ENCODE data around the gene GLIS1.

GLIS1 gene

GRCh38 chr1:53660666-53661065 is 78.3 kb downstream of the GLIS1 start:
- no peak for TF ChIP-seq CTCF (IDR thresholded peaks at IDR 0.05; ENCODE audit: low read depth, low read length)
- H3K4me3 ChIP-seq (ENCODE audit: low read depth, low read length) = no peak overlapping the region

DNA sequence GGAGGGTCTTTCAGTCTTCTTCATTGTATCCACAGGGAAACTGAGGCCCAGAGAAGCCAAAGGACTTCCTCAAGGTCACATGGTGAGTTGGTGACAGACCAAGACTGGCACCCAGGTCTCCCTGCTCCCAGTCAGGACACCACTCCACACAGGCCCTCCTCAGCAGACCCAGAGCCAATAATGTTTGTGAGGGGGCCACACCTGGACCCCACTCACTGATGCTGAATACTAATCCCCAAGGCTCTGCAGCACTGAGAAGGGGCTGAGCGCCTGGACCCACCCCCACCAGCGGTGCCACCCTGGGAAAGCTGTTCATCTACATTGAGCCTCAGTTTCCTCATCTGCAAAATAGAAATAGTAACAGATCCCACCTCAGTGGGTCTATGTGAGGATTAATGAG is 79.5 kb downstream of the GLIS1 start:
- TF ChIP-seq CTCF (IDR thresholded peaks at IDR 0.05; ENCODE audit: low read depth, low read length) = no peak
- no peak overlapping the region for H3K4me3 ChIP-seq (ENCODE audit: low read depth, low read length)

DNA sequence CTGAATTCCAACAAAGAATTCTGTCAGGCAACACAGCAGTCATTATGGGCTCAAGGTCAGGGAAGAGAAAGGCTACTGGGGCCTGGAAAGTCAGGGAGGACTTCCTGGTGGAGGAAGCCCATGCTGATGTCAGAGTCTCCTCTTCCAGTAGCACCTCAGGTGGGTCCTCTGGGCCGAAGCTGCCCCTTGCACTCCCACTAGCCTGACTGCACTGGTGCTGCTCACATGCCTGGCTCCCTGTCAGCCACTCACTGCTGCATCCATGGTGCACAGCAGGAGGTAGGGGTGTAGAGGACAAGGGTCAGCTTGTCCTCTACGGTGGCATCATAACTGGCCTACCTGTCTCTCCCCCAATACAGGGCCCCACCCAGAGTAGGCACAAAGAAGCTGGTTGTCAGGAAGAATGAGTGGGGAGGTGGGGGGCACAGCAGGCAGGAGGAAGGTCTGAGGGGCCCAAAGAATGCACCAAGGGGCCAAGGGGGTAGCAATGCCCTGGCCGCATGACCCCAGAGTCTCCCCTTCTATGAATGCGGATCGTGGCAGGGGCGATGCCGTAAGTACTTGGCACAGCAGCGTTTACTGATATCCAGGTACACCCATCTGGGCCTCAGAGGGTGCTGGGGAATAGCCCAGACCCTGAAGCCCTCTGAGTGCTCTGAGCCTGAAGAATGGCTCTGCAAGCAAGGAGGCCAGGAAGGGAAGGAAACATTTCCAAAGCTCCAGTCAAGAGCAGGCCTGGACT is 80.3 kb downstream of the GLIS1 start:
- H3K4me3 ChIP-seq (ENCODE audit: low read depth, low read length) = no peak overlapping the region
- TF ChIP-seq CTCF (IDR thresholded peaks at IDR 0.05; ENCODE audit: low read depth, low read length) = no peak

DNA sequence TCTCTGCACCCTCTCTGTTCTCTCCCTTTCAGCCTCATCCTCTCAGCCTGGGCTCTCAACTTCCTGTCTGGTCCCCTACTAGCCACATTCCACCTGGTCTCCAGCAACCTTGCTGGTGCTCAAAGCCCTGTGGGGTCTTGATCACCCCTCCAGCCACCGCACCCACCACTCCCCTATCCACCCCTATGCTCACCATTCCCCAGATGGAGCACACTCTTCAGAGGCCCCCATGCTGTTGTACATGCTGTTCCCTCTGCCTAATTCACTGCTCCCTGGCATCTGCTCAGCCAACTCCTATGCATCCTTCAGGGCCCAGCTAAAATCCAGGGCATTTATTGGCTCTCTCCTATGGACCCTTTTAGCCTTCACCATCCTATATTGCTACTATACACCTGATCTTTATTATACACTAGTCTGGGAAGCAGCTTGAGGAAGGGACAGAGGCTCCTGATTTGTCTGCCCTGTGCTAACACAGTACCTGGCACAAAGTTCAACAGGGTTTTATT is 81.0 kb downstream of the GLIS1 start:
- H3K4me3 ChIP-seq (ENCODE audit: low read depth, low read length) = no peak overlapping the region
- TF ChIP-seq CTCF (IDR thresholded peaks at IDR 0.05; ENCODE audit: low read depth, low read length) = no peak

GRCh38 chr1:53657531-53657805 is 81.5 kb downstream of the GLIS1 start:
- TF ChIP-seq CTCF (IDR thresholded peaks at IDR 0.05; ENCODE audit: low read depth, low read length) = no peak
- no peak overlapping the region for H3K4me3 ChIP-seq (ENCODE audit: low read depth, low read length)

GRCh38 chr1:53656747-53657530 is 82.0 kb downstream of the GLIS1 start:
- H3K4me3 ChIP-seq (ENCODE audit: low read depth, low read length) = no peak overlapping the region
- TF ChIP-seq CTCF (IDR thresholded peaks at IDR 0.05; ENCODE audit: low read depth, low read length) = no peak

Data from WI38 (cell line).